ENCODE data around the gene KCNK1.

Gene KCNK1

DNA sequence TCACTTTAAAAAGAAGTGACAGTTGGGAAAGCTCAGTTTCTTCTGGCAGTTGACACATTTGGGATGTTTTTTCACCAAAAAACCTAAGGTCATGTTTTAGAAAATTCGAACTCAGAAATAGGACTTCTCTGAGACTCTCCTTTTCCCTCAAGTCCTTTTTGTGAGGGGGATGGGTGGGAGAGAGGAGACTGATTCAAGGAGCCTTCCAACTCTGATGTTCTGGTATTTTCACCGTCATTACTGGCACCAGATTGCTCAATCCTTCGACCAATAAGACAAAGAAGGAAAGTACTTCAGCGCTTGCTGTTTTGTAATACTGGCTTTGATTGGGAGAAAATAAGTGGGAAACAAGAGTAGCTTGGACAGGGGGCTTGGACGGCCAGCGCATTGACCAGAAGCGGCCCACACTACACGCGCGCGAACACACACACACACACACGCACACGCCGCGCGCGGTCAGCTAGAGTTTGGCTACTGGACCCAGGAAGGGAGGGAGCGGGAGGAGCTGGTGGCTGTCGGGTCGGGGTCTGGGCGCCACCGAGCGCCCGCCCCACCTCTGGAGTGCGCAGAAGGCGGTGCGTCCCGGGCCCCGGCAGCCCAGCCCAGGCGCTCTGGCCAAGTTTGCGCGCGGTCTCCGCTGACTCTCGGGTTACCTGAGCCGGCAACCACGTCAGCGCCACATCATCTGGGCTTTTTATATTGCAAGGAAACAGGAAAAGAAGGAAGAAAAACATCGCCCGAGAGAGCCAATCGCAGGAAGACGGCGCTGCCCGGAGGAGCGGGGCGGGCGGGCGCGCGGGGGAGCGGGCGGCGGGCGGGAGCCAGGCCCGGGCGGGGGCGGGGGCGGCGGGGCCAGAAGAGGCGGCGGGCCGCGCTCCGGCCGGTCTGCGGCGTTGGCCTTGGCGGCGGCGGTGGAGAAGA lies at the start of gene KCNK1:
Gene KCNK1 (plus strand): TSS at position 855 of the 921 bp plus-strand sequence. CDS start 66 bp downstream, at position 921.
- no peak for TF ChIP-seq ZNF274 (IDR thresholded peaks at IDR 0.05; ENCODE audit: low read depth, low read length)
- H3K4me3 ChIP-seq (ENCODE audit: low read length) = peak within 1 kb of the TSS; percentile 70

DNA sequence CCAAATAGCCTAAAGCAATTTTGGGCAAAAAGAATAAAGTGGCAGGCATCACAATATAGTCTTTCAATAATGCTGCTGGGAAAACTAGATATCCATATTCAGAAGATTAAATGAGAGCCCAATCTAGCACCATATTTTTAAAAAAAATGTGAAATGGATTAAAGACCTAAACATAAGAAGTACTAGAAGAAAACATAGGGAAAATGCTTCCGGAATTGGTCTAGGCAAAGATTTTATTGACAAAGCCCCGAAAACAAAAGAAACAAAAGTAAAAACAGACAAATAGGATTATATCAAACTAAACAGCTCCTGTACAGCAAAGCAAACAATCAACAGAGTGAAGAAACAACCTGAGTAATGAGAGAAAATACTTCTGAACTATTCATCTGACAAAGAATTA lies 48.6 kb upstream of the KCNK1 start:
- H3K4me3 ChIP-seq (ENCODE audit: low read length) = no peak overlapping the region
- no peak for TF ChIP-seq ZNF274 (IDR thresholded peaks at IDR 0.05; ENCODE audit: low read depth, low read length)

DNA sequence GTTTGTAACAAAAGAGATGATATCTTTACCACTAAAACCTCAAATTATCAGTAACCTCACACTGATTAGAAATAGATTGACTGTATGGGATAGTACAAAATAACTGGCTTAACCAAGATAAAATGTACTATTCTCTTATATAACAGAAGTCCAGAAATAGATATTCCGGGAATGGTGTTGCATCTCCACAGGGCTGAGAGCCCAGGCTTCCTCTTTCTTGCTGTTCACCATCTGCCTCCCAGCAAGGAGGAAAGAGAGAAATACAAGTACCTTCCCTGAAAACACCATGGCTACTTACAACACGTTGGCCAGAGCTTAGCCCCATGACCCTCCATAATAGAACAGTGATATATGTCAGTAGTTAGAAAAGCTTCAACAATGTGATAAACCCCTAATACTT lies 47.0 kb upstream of the KCNK1 start:
- TF ChIP-seq ZNF274 (IDR thresholded peaks at IDR 0.05; ENCODE audit: low read depth, low read length) = no peak
- no peak overlapping the region for H3K4me3 ChIP-seq (ENCODE audit: low read length)

DNA sequence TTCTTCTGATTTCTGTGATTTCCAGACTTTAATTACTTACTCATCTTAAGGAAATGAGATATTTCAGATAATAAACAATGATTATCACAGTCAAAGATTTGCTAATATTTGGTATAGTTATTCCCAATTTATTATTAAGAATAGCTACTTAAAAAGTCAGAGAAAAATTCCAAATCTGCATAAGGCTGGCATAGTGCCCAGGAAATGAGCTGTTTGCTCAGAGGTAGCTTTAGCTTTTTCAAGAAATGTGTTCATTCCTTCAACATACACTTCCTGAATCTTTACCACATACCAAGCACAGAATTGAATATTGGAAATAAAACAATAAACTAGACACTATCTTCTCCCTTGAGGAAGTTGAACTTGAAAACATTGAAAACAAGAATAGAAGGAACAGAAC lies 44.3 kb upstream of the KCNK1 start:
- no peak for TF ChIP-seq ZNF274 (IDR thresholded peaks at IDR 0.05; ENCODE audit: low read depth, low read length)
- H3K4me3 ChIP-seq (ENCODE audit: low read length) = no peak overlapping the region

DNA sequence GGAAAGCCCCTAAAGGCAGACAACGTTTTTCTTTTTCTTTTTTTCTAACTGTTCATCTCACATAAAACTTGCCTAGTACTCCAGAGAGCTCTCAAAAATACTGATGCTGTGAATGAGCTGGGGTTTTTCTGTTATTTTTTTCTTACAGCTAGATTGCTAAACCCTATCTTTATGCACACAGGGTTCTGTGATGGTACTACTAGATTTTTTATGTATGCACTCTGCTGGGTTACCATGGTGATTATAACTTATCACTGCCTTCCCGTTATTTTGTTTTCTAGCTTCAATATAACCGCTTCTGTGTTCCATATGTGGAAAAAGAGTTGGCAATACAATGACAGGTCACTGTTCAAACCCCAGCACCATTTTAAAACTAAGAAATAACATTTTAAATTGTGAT lies 43.7 kb upstream of the KCNK1 start:
- TF ChIP-seq ZNF274 (IDR thresholded peaks at IDR 0.05; ENCODE audit: low read depth, low read length) = no peak
- no peak overlapping the region for H3K4me3 ChIP-seq (ENCODE audit: low read length)

DNA sequence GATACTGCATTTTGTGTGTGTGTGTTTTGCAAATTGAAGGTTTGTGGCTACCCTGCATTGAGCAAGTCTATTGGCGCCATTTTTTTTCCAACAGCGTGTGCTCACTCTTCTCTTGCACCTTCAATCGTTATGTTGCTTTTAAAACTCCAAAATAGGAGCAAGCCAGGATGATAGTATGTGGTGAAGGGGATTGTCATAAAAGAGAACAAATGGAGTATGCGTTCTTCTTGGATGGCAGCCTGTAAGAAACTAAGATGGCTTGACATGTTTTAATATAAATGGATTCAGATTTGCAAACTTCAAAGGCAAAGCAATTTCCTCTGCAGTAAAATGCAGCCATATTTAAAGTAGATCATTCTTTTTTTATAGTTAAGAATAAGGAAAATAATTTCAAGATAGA lies 43.2 kb upstream of the KCNK1 start:
- TF ChIP-seq ZNF274 (IDR thresholded peaks at IDR 0.05; ENCODE audit: low read depth, low read length) = no peak
- H3K4me3 ChIP-seq (ENCODE audit: low read length) = no peak overlapping the region

DNA sequence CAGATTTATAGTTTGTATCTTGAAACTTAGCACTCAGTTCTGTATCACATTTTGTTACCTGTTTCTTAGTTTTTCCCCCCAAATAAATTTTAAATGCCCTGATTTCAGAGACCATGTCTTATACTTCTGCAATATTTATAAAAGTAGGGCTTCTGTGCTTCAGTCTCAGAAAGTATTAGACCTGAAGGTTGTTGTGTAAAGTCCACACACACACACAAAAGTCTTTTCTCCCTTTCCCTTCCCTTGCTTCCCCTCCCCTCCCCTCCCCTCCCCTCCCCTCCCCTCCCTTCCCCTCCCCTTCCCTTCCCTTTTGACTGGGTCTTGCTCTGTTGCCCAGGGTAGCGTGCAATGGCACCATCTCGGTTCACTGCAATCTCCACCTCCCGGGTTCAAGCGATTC lies 41.0 kb upstream of the KCNK1 start:
- H3K4me3 ChIP-seq (ENCODE audit: low read length) = no peak overlapping the region

DNA sequence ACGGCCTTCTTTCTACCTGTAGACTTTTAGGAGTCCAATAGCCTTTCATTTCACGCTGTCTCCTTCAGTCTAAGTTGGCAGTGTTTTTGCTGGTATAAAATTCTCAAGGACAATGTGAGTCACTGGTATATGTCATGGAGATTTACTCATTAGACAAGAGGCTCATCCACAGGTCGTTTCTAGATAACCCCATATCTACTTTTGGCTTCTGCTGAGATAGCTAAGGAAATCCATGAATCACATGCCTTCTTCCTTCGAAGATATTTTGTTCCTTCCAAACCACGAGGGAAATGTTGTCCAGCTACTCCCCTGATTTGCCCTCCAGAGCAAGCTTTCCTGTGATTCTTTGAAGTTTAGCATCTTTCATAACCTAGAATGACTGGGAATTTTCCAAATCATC lies 38.5 kb upstream of the KCNK1 start:
- no peak overlapping the region for H3K4me3 ChIP-seq (ENCODE audit: low read length)
- no peak for TF ChIP-seq ZNF274 (IDR thresholded peaks at IDR 0.05; ENCODE audit: low read depth, low read length)

More for the DNA sequence above, 41.0 kb upstream of the KCNK1 start:
- no peak for TF ChIP-seq ZNF274 (IDR thresholded peaks at IDR 0.05; ENCODE audit: low read depth, low read length)

DNA sequence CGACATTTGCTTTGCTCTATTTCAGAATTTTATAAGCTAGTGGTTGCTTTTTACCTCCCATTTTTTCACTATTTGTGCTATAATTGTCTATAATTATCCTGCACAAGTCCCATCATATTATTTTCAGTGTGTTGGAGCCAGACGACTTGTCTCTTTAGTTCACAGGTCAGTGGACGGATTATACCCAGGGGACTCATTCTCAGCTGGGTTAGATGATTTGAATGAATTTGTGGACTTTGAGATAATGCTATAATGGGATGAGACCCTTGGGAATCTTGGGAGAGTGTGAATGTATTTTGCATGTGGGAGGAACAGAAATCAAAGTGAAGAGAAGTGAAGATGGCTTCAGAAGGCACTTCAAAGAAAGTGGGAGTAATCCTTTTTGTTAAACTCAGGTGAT lies 31.5 kb upstream of the KCNK1 start:
- no peak for TF ChIP-seq ZNF274 (IDR thresholded peaks at IDR 0.05; ENCODE audit: low read depth, low read length)
- H3K4me3 ChIP-seq (ENCODE audit: low read length) = no peak overlapping the region

DNA sequence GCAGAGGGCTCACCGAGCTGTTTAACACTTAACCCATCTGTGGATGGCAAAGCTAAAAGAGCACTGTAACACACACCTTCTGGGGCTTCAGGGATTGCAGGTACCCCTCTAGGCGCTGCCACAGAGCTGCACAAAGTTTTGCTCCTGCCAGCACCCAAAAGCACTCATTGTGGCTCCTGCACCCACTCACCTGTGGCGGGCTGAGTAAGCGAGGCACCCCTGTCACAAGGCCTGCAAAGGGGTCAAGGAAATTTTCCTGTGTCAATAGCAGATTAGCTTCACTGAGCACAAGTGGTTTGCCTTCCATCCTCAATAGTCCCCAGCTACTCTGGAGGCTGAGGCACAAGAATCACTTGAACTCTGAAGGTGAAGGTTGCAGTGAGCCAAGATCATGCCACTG lies 29.5 kb upstream of the KCNK1 start:
- TF ChIP-seq ZNF274 (IDR thresholded peaks at IDR 0.05; ENCODE audit: low read depth, low read length) = no peak
- H3K4me3 ChIP-seq (ENCODE audit: low read length) = no peak overlapping the region

DNA sequence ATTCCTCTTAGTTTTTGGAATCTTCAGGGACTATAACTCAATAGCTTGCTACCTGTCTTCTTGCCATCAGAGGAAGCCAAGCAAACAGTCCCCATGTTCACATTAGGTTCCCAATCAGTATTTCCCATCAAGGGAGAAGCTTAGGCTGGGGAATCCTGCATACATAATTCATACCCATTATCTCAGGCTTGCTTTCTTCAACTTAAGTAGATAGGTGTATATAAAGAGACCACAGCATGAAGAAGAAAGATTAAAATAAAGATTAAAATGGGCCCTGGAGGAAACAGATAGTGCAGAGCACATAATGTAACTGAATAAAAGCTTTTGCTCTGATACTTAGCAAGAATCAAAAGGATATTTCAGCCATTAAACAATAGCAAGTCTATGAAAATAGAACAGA lies 29.0 kb upstream of the KCNK1 start:
- H3K4me3 ChIP-seq (ENCODE audit: low read length) = no peak overlapping the region
- no peak for TF ChIP-seq ZNF274 (IDR thresholded peaks at IDR 0.05; ENCODE audit: low read depth, low read length)

DNA sequence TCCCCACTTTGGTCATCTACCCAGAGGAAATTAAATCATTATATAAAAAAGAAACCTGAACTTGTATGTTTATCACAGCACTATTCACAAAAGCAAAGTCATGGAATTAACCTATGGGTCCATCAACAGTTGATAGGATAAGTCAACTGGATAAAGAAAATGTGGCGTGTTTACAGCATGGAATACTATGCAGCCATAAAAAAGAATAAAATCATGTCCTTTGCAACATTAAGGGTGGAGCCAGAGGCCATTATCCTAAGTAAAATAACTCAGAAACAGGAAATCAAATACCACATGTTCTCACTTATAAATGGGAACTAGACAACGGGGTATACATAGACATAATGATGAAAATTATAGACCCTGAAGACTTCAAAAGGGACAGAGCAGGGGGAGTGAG lies 27.6 kb upstream of the KCNK1 start:
- H3K4me3 ChIP-seq (ENCODE audit: low read length) = no peak overlapping the region
- no peak for TF ChIP-seq ZNF274 (IDR thresholded peaks at IDR 0.05; ENCODE audit: low read depth, low read length)

DNA sequence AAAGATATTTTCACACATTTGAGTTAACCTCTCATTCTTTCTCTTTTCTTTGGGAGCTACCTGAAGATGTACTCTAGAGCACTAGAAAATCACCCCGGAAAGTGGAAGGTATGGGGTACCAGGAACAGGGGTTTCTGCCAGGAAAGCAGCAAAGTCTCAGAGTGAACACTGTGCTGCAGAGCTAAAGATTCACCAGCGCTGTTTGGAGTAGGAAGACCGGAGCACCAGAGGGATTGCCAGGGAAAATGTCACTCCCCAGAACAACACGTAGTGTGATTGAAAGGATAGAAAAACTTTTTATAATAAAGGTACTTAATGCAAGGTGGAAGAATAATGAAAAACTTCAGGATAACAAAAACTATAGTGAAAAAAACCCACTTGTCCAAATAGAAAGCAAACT lies 26.7 kb upstream of the KCNK1 start:
- no peak overlapping the region for H3K4me3 ChIP-seq (ENCODE audit: low read length)
- no peak for TF ChIP-seq ZNF274 (IDR thresholded peaks at IDR 0.05; ENCODE audit: low read depth, low read length)

DNA sequence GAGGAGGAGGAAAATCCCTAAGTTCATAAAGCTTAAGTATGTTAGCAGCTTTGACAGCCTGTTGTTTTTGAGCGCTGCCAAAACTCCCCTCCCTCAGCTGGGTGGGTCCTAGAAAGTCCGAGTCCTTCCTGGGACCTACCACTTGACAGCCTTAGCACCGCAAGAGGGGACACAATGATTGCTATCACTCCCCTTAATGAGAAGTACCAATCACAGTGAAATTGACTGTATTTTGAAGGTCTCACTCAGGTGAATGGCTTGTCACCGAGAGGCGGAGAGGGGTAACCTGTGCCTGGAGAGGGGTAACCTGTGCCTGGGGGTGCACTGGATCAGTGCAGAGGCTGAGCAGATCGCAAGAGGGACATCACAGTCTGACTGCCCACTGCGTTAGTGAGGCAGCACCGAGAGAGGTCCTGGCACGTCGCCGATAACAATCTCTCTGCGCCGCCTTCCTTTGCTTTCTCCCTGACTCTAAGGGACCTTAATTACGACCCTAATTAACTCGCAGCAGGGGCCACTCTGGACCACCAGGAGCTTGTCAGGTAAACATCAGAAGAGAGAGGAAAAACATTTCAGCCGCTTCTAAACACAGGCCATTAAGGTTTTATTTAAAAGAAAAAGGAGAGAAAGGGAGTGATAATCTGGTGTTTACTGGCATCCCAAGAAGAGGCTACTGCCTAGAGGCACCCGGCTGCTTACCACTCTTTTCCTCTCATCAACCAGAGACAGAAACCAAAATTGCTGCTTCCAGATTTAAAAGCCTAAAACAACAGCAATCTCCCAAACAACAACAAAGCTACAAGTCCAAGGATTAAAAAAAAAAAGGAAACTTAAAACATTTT lies 25.7 kb upstream of the KCNK1 start:
- H3K4me3 ChIP-seq (ENCODE audit: low read length) = peak overlapping the region; percentile 3; the same call in 1 of the 2 replicates
- no peak for TF ChIP-seq ZNF274 (IDR thresholded peaks at IDR 0.05; ENCODE audit: low read depth, low read length)

DNA sequence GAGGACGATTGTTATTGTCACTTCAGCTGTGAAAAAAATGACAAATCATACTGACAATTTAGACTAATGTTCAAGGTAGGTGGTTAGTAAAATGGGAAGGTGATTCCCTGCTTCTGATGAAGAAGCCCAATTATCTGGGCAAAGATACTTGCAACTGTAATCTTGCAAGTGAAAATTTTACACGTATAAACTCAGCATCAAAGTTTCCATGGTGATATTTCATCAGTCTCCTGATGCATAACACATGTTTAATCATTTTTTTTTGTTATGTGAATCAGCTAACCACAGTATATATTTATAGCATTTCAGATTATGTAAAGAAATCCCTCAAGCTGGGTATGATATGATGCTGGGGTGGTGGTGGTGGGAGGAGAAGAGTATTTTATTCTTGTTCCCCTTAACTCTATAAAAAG lies 16.4 kb upstream of the KCNK1 start:
- no peak overlapping the region for H3K4me3 ChIP-seq (ENCODE audit: low read length)

More for the DNA sequence above, 16.4 kb upstream of the KCNK1 start:
- TF ChIP-seq ZNF274 (IDR thresholded peaks at IDR 0.05; ENCODE audit: low read depth, low read length) = no peak

Measured in GM08714 (cell line).